Measurements from ENCODE around the gene RASSF8. TPM values are rescaled to one million over a fixed set of nuclear protein-coding genes. Genes with fewer than 3 reads are reported as not detected.

Gene RASSF8
- total RNA-seq, 1 donor from 2014 or later = 60.6 TPM

DNA sequence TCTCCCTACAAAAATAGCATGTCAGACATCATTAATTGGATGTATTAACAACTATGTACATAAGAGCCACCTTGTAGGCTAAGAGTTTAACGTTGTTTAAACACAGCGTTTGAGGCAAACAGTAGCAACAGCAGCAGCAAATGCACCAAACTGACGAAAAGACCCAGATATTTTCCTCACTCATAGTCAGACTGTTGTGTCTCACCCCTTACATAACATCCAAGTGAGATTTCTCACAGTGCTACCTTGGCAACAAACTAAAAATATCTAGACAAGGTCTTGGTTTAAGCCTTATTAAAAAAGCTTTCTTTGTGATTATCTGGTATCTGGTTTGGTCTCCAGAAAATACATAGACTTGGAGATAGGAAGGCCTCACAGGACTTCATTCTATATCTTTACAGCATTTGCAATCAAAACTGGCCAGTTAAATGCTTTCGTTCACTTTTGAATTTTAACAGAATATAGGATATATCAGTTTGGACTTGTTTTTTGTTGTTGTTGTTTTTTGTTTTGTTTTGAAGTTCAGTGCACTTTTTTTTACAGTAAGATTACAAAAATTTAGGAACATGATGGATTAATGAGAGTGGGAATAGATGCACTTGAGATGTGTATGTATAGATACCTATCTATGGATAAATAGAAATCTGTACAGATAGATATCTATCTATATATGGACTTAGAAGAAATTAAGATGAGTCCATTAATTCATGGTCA lies 162.2 kb downstream of the RASSF8 start:
- Mint-ChIP-seq H3K27me3 (ENCODE audit: low read depth) (peaks cover 37% of the 10 kb centered on the region), H3K4me1 (peaks cover 48% of the 10 kb centered on the region), H3K27ac (no peak overlapping the region)

DNA sequence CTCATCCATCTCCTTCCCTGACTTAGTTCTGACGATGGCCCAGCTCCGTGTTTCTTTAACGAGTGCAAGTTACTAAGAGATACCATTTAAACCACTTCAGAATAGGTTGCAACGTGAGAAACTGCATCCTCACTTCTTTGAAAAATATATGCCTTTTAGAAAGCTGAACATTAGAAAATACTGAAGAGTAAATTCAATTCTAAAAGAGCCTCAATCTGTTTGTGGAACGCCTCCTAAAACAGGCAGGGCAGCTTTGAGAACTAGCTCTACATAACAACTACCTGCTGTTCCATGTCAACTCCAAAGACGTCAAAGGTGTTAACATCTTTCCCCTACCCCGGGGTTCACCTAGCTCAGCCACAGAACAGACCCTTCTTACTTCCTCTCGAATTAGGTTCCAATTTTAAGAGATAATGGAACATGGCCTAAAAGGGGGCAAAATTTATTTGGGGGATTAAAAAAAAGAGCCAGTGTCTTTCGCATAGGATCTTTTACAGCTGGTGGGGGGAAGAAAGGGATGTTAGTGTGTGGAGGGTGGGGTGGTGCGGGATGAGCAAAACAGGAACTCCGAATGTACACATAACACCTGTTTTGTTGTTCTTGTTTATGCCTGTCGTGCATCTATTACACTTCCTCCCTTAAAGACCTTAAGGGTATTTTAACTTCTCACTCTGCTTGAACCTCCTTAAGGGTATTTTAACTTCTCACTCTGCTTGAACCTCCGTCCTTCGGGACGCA lies 163.0 kb downstream of the RASSF8 start:
- H3K9me3 Mint-ChIP-seq = no peaks in the 10 kb centered on the region
- H3K4me3 Mint-ChIP-seq = peak overlapping the region; percentile 60
- DNase-seq (ENCODE audit: low spot score in 2 of 2, unreplicated experiment in 2 of 2) = no peak
- H3K36me3 Mint-ChIP-seq = no peaks in the 10 kb centered on the region
- TF ChIP-seq, protein P1, sequence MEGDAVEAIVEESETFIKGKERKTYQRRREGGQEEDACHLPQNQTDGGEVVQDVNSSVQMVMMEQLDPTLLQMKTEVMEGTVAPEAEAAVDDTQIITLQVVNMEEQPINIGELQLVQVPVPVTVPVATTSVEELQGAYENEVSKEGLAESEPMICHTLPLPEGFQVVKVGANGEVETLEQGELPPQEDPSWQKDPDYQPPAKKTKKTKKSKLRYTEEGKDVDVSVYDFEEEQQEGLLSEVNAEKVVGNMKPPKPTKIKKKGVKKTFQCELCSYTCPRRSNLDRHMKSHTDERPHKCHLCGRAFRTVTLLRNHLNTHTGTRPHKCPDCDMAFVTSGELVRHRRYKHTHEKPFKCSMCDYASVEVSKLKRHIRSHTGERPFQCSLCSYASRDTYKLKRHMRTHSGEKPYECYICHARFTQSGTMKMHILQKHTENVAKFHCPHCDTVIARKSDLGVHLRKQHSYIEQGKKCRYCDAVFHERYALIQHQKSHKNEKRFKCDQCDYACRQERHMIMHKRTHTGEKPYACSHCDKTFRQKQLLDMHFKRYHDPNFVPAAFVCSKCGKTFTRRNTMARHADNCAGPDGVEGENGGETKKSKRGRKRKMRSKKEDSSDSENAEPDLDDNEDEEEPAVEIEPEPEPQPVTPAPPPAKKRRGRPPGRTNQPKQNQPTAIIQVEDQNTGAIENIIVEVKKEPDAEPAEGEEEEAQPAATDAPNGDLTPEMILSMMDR (IDR thresholded peaks at IDR 0.05; ENCODE audit: unreplicated experiment) = no peak
- H3K4me1 Mint-ChIP-seq = peaks cover 48% of the 10 kb centered on the region
- no peak overlapping the region for H3K27ac Mint-ChIP-seq
- peaks cover 37% of the 10 kb centered on the region for H3K27me3 Mint-ChIP-seq (ENCODE audit: low read depth)

More for the DNA sequence above, 162.2 kb downstream of the RASSF8 start:
- TF ChIP-seq, protein P1 (IDR thresholded peaks at IDR 0.05; ENCODE audit: unreplicated experiment) = no peak
- DNase-seq (ENCODE audit: low spot score in 2 of 2, unreplicated experiment in 2 of 2) = no peak
- no peaks in the 10 kb centered on the region for H3K36me3 Mint-ChIP-seq
- no peaks in the 10 kb centered on the region for H3K9me3 Mint-ChIP-seq
- peak overlapping the region; percentile 60 for H3K4me3 Mint-ChIP-seq

DNA sequence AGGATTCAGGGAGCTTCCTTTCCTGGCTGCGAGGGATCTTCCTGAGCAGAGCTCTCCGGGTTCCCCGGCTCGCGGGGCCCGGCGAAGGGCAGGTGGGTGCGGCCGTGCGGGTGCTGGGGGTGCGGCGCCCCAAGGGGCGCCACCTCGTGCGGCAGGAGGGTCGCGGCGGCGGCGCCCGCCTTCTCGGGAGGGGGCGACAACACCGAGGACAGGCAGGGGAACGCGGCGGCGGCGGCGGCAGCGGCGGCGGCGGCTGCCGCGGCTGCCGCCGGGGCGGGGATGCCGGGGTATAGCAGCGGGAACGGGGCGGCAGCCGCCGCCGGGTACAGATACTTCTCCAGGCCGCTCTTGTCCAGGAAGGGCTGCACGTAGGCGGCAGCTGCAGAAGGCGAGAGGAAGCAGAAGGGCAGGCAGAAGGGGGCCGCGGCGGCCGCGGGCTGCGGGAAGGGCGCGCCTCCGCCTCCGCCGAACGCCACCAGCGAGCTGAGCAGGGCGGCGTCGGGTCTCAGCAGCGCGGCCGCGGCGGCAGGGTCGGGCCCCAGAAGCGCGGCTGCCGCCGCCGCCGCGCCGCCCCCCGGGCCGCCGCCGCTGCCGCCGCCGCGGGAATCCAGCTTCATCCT lies 163.7 kb downstream of the RASSF8 start:
- Mint-ChIP-seq H3K36me3 (no peaks in the 10 kb centered on the region), H3K27me3 (ENCODE audit: low read depth) (peaks cover 44% of the 10 kb centered on the region), H3K4me3 (peak overlapping the region; percentile 60), H3K9me3 (no peaks in the 10 kb centered on the region), H3K4me1 (peaks cover 49% of the 10 kb centered on the region), H3K27ac (no peak overlapping the region)
- TF ChIP-seq, protein P1 (IDR thresholded peaks at IDR 0.05; ENCODE audit: unreplicated experiment) = no peak
- peak in 1 of 2 experiments; percentile 56 for DNase-seq (ENCODE audit: low spot score in 2 of 2, unreplicated experiment in 2 of 2)

DNA sequence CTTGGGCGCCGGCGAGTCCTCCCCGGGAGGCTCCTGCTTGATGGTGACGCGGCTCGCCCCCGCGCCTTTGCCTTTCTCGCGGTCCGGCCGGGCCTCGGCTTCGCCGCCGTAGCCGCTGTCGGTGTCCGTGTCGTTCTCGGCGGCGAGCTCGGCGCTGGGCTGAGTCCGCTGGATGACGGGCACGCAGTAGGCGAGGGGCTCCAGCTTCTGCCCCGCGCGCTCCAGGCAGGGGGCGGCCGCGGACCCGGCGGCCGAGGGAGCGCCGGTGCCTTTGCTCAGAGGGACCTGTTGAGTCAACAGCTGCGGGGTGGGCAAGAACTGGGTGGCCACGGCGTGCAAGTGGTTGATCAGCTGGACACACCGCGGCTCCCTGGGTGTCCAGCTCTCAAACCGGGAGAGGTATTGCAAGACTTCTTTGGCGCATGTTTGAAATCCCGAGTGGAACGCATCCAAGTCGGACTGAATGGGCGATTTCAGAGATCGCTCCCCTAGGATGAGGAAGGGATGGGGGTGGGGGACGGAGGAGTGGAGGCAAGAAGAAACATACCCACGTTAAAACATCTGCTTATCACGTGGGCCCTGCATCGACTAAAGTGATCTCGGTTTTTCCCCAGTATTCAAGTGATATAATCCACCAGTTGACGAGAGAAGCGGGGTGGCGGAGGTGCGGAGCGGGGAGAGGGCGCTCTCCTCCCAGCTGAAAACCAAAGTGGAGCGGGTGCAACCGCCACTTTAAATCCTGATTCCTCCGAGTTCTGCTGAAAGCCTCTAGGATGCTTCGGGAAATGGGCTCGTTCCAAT lies 164.4 kb downstream of the RASSF8 start:
- Mint-ChIP-seq H3K4me1 (peaks cover 54% of the 10 kb centered on the region), H3K4me3 (peak overlapping the region; percentile 94), H3K9me3 (no peaks in the 10 kb centered on the region), H3K36me3 (no peaks in the 10 kb centered on the region), H3K27ac (peak overlapping the region; percentile 78), H3K27me3 (ENCODE audit: low read depth) (peaks cover 51% of the 10 kb centered on the region)
- TF ChIP-seq, protein P1 (IDR thresholded peaks at IDR 0.05; ENCODE audit: unreplicated experiment) = no peak
- DNase-seq (ENCODE audit: low spot score in 2 of 2, unreplicated experiment in 2 of 2) = peak in 1 of 2 experiments; percentile 66

DNA sequence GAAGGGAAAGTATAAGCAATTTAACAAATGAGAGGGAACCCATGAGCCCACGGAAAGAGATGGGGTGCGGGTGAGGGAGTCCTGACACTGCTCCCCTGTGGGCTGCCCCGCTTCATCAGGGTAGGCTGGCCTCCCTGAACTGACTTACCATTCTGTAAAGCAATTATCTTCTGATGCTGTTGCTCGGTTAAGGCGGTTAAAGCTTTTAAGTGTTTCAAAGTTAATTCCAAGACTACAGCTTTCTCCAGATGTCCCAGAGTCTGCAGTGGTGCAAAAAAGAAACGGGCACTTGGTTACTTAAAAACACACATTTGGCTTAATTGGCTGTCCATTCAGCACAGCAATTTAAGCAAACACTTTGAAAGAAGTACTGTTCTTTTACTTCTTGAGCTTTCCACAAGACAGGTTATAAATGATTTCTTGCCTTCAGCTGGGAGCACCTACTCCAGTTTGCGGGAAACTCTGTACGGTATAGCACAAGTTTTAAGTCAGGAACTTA lies 165.0 kb downstream of the RASSF8 start:
- H3K9me3 Mint-ChIP-seq = no peaks in the 10 kb centered on the region
- TF ChIP-seq, protein P1 (IDR thresholded peaks at IDR 0.05; ENCODE audit: unreplicated experiment) = no peak
- peak overlapping the region; percentile 78 for H3K27ac Mint-ChIP-seq
- peaks cover 54% of the 10 kb centered on the region for H3K4me1 Mint-ChIP-seq
- H3K36me3 Mint-ChIP-seq = no peaks in the 10 kb centered on the region
- H3K27me3 Mint-ChIP-seq (ENCODE audit: low read depth) = peaks cover 57% of the 10 kb centered on the region
- no peak for DNase-seq (ENCODE audit: low spot score in 2 of 2, unreplicated experiment in 2 of 2)
- H3K4me3 Mint-ChIP-seq = peak overlapping the region; percentile 94

Data from mesothelial cell of epicardium (in vitro differentiated cells).